ENCODE measurements around the gene HPSE2.

HPSE2 gene

DNA sequence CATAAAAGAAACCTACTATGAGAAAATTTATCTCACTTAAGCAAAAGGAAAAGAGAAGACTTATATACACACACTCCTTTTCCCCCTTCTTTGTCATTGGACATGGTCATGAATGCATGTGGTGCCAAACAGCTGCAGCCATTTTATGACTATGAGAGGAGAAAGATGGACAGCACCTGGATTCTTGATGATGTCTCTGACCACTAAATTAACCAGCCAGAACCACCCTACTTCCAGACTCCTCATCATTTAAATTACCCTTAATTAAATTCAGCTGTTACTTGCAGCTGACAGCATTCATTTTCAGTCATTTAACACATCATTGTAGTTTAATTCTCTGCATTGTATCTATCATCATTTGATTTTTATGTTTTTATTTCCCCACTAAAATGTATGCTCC, 409.9 kb downstream of the HPSE2 start:
- DNase-seq = no peak

DNA sequence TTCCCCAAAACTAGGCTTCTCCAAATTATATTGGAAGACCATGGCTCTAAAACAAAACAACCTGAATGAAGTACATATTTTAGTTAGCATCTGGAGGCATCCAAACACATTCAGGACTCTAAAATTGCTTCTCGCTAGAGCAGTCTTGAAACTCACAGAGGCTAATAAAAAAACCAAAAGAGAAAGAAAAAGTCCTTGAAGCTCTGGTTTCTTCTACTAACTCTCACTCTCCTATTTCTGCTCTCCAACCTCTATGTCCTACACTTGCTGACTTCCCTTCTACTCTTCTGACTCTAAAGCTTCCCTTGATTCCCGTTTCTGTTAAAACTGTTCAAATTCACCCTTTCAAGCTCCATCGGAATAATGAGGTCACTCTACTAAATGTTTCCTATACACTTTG, 418.3 kb downstream of the HPSE2 start:
- no peak for DNase-seq

DNA sequence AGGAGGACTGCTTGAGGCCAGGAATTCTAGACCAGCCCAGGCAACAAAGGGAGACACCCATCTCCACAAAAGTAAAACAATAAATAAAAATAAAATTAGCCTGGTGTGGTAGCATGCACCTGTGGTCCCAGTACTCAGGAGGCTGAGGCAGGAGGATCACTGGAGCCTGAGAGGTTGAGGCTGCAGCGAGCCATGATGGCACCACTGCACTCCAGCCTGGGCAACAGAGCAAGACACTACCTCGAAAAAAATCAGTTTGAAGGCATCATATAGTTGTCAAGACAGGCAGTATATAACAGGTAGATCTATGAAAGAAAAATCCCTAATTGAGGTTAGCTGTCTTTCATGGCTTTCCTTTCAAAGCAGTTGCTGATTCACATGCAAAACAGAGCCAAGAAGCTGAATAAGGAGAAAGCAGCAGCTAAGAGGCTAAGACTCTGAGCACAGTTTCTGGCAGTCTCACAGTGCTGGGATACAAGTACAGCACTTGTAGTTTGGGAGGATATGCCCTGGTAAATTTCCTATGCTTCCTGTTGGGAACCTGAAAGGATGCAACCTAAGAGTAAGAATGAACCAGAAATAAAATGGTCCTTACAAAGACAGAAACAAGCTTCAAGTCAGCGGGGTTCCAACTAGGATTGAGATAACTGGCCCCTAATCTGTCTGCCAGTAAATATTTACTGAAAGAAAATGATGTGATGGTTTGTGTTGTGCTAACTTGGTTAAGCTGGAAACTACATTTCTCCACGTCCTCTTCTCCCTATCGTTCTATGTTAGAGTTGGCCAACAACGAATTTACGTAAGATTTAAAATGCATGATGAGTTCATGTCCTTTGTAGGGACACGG, 420.4 kb downstream of the HPSE2 start:
- no peak for DNase-seq

DNA sequence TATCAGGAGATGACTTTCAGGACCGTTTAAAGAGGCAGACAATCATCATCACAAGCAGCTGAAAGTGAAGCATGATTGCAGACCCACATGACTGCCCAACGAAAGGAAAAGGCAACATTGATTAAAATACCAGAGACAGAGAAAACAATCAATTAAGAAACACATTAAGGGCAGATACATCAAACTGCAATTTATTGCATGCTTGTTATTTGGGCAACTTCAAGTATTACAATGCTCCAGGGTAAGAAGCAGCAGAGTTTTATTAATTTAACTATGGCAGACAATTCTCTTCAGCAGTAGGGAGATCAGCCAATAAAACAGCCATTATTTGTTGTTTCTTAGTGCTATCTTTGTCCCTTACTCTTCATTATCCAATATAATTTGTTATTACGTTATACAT, 421.2 kb downstream of the HPSE2 start:
- DNase-seq = no peak

DNA sequence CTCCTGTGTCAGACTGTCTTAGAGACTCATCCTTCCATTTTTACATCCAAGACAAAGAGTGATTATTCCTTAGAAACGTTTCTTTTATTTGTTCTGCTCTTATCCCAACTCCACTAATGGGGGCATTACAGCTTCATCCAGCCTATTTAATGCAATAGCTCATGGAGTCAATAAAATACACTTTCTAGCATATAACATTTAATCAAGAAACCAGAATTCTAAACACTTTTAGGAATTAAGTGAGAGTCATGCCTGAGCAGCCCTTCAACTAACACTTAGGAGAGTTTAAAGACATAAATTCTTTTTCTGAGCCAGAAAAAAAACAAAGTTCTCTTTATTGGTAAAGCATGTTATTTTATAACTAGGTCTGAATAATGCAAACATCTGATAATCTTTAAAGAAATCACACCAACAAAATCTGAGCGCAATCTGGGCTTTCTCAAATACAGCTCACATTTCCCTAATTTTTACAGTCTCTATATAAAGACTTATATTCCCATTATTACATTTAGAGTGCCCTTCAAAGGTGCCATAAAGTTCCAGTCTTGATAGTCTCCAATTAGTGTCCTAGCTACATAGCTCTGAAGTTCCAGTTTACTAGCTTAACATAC, 427.3 kb downstream of the HPSE2 start:
- no peak for DNase-seq

DNA sequence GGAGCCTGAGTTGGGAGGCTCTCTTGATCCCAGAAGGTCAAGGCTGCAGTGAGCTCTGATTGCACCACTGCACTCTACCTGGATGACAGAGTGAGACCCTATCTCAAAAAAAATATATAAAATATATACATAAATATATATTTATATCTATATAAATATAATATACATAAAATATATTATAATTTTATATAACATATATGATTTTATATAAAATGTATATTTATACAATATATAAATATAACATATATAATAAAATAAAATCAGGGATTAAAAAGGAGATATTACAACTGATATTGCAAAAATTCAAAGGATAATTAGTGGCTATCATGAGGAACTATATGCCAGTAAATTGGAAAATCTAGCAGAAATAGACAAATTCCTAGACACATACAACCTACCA, 435.4 kb downstream of the HPSE2 start:
- no peak for DNase-seq

DNA sequence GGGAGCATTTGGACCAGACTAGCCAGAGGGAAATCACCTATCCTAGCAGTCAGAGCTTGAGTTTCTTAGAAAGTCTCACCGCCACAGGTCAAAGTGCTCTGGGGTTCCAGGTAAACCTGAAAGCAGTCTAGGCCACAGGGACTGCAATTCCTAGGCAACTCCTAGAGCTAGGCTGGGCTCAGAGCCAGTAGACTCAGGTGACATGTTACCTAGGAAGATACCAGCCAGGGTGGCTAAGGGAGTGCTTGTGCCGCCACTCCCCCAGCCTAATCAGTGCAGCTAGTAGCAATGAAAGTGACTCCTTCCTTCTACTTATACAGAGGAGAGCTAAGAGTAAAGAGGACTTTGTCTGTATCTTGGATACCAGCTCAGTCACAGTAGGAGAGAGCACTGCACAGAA, 440.2 kb downstream of the HPSE2 start:
- DNase-seq = no peak

DNA sequence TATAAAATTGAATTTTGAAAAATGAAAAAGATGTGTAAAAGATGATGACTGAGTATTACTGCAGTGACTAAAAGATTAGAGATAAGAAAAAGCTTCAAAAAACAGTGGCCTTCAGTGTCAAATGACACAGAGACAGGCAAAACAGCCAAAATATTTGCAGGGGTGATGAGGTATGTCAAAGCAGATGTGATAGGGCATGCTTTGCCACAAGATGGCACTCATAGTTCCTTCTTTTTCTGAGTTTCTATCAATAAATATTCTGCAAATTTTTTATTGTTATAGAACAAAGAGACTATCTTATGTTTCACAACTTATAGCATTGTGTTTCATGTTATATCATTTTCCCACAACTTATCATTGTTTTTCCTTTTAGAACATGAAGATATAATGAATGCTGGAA, 444.8 kb downstream of the HPSE2 start:
- DNase-seq = no peak

DNA sequence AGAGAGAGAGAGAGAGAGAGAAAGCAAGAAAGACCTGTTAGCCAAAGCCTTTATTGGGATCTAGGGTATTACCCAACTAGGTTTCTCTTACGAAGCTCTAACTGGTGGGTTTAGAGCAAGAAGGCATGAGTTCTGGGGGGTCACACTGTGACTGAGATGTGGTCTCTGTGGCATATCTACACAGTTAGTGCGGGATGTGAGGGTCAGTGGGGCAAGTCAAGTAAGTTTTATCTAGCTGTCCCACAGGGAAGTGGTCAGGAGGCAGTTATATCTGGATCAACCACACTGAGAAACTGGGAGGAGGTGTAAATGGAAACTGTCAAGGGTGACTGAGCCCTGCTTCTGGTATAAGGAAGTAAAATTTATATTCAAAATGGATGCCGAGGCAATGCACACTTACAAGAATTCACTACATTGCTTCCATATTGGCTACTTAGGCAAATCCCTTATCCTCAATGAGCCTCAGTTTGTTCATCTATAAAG, 457.3 kb downstream of the HPSE2 start:
- no peak for DNase-seq

DNA sequence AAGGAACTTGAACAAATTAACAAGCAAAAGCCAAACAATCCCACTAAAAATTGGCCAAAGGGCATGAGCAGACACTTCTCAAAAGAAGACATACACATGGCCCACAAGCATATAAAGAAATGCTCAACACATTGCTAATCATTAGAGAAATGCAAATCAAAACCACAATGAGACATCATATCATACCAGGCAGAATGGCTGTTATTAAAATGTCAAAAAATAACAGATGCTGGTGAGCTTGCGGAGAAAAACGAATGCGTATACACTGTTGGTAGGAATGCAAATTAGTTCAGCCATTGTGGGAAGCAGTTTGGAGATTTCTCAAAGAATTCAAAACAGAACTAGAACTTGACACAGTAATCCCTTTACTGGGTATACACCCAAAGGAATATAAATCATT, 477.2 kb downstream of the HPSE2 start:
- DNase-seq = no peak

DNA sequence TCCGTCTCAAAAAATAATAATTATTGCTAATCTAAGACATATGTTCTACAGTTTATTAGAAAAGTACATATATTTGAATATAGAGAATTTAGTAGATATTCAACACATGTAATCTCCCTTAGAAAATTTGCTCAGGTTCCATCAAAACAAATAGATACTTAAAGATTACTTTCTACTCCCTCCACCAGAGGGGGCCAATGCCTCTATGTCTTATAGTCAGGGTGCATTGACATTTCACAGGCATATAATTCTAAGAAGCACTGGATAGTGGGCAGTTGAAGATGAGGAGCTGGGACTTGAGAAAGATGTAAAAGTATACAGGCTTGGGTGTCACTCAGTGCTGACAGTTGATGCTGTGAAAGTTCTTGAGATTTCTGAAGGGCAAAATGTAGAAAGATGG, 487.4 kb downstream of the HPSE2 start:
- no peak for DNase-seq

DNA sequence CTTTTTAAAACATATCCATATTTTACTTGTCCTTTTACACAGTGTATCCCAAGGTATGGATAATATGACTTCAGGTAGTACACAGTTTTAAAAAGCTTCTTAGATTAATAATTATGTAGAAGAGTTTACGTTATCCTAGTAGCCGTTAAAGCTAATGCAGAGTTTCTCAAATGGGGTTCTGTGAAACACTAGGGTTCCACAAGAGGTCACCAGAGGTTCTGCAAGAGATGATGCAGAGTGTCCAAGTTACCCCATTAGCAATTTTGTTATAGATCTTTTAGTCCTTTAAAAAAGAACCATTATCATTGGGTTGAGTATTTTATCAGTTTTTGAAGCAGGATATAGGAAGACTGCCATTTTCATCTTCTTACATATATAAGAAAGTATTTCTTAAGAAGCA, 490.0 kb downstream of the HPSE2 start:
- no peak for DNase-seq

DNA sequence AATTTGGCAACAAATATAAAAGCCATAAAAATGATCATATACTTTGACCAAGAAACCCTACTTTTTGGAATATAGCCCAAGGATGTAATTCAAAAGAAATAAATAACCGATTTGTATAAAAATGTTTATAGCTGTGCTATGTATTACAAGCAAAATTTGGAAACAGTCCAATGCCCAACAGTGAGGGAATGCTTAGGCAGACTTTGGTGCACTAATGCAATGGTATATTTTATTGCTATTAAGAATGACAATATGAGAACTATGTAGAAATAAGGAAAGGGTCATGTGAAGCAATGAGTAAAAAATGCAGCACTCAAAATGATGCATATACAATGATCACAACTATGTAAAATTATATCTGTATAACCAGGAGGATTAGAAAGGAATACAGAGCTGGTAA, 515.1 kb downstream of the HPSE2 start:
- no peak for DNase-seq

DNA sequence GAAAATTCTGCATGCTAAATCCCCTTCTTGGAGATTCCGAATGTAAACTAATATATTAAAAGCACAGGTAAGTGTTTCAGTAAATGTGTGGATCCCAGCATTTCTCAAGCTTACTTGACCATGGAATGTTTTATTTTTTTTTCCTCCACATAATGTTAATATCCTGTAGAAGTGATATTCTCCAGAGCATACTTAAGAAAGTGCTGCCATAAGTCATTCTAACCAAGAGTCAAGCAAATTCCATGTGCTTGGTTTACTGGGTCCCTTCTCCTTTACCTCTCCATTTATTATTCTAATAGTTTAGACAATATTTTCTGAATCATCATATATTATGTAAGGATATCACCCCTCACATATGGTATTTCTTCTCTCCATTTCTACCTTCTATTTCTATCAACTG, 522.1 kb downstream of the HPSE2 start:
- no peak for DNase-seq

DNA sequence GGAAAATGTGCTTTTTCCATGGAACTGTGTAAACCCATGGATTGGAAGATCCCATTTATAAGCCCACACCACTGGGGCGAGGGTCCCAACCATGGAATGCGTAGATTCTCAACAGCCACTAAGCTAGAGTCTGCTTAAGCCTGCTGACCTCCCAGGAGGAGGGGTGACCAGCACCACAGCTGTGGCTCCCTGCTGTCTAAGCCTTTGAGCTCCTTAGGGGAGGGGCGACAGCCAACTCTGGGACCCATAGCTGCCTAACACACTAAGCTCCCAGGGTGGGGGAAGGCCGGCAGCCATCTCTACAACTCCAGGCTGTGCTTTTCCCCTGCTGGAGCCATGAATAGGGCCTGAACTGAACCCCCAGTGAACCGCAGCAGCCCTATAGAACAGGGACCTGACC, 539.1 kb downstream of the HPSE2 start:
- no peak for DNase-seq

DNA sequence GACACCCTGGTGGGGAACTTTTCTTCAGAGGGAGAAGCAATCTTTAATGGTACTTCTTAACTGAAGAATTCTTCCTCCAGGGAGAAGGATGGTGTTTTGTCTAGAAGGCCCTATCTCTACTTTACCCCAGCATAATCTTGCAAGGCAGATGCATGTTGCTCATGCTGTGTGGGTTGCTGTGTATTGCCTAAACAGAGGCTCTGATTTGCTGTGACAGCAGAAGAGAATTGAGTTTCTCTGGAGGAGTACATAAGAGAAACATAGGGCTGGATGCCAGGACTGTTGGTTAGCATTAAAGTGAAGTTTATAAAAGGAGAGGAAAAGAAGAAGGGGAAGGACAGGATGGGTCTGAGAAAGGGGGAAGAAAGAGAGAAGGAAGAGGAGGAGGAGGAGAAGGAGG, 540.8 kb downstream of the HPSE2 start:
- no peak for DNase-seq

DNA sequence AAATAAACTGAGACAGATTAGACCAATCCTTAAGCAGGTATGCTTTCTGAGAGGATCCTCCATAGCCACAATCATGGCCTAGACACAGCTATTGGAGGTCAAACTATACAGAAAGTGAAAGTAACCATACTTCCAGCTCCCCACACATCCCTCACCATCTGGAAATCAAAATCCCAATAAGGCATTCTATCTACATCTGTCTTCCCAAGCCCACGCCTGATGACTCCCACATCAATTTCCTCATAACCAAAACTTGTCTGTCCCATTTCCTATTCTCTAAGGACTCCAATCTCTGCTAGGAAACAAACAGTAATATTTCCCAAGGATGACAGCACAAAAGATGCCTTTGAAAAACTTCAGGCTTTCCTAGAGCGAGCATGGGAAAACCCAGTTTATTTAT, 541.6 kb downstream of the HPSE2 start:
- DNase-seq = no peak

DNA sequence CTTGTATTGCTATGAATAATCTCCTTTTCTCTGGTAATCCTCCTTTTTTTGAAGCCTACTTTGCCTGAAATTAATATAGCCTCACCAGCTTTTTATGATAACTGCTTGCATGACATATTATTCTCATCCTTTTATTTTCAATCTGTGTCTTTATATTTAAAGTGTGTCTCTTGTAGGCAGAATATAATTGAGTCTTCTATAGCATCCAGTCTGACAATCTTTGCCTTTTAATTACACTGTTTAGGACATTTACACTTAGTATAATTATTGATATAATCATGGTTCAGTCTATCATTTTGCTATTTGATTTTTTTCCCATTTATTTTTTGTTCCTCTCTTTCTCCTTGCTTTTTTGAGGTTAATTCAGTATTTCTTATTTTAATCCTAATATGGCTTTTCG, 548.0 kb downstream of the HPSE2 start:
- DNase-seq = no peak

DNA sequence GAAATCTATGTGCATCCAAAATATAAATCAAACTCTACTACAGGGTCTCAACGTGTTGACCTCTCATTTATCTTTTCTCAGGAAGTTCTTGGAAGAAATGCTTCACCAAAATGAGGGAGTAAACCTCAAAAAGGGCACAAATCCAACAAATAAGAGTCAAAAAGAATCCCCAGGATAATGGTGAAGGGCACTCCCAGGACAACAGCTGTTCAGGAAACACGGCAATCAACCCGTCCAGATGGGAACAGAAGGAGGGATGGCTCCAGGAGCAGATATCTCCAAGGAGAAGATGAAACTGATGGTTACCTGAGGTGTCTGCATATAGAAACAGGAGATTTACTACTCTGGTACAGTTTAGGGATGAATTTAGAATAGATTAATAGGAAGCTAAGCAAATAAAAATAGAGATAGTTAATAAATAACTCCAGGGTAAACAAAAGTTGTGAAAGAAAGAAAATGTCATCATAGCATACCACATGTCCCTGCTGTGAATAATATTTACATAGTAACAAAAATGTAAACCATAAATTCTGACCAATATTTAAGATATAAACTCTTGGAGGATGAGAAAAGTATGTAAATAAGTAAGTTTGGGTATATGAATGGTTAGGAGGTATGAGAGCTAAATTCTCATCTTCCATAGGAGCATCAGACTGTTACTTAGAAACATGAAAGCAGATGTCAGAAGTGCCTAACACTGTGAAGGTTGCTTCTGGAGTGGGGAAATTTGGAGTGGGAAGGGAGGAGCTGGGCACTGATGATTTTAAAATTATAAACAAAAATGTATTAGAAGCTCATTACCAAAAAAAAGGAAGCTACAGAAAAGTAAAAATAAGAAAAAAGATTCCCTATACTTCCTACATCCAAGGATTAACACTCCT, 551.4 kb downstream of the HPSE2 start:
- no peak for DNase-seq

DNA sequence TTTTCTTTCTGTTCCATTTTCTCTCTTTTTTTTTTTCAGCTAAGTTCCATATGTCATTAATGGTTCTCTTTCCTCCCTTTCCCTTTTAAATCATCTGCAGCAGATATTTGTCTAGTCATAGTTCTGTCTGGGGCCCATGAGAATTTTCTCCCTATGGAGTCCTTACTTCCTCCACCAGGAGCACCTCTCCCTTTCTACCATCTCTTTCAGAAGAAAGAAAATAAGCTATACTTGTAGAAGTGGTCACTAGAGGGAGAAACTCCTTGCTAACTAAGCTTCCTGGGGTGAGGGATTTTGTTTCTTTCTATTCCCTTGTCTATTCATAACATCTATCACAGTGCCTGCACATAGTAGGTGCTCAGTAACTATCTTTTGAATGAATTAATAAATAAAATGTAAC, 558.8 kb downstream of the HPSE2 start:
- DNase-seq = no peak

DNA sequence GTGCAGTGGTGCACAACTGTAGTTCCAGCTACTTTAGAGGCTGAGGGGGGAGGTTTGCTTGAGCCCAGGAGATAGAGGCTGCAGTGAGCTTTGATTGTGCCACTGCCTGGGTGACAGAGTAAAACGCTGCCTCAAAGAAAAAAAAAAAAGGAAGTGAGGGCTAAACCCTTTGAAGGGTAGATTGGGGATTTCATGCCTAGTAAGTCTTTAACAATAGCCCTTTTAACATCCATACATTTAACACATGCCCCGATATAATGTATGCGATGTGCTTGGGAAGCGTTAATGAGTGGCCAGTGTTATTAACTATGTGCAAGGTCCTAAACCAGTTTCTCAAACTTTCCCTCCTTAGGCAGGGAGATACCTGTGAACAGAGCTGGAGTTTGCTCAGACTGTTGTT, 559.8 kb downstream of the HPSE2 start:
- DNase-seq = no peak

DNA sequence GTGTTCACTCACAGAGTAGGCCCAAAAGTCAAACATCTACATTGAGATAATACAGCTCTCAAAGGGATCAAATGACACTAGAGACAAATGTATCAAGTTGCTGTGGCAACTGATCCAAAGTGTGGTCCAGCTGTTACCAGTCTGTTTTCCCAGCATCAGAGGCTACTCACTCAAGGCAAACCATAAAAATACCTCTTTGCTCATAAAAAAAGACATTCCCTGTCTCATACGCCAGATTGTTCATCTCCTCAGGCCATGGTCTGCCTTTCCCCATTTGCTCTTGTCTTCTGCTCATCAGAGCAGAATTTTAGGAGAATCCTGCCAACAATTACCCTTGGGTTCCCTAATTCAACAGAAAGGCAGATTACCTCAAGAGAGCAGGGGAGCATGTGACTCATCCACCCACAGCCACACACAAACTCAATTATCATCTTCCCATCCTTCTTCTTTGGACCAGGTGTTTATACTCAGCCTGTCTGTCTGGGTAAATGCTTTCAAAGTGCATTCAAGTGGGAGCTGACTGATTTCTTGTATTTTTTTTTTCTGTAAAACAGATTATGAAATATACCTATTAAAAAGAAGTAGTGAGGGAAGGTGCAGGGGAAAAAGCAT, 562.4 kb downstream of the HPSE2 start:
- no peak for DNase-seq

DNA sequence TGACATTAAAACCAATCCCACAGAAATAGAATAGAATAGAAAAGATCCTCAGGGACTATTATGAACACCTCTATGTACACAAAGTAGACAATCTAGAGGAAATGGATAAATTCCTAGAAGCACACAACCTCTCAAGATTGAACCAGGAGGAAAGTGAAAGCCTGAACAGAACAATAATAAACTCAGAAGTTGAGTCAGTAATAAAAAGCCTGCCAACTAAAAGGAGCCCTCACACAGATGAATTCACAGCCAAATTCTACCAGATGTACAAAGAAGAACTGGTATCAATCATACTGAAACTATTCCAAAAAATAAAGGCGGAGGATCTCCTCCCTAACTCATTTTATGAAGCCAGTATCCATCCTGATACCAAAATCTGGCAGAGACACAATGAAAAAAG, 568.6 kb downstream of the HPSE2 start:
- DNase-seq = no peak

Measured in stimulated activated naive CD4-positive, alpha-beta T cell (primary cell).